Measurements from ENCODE around the gene MILR1.

DNA sequence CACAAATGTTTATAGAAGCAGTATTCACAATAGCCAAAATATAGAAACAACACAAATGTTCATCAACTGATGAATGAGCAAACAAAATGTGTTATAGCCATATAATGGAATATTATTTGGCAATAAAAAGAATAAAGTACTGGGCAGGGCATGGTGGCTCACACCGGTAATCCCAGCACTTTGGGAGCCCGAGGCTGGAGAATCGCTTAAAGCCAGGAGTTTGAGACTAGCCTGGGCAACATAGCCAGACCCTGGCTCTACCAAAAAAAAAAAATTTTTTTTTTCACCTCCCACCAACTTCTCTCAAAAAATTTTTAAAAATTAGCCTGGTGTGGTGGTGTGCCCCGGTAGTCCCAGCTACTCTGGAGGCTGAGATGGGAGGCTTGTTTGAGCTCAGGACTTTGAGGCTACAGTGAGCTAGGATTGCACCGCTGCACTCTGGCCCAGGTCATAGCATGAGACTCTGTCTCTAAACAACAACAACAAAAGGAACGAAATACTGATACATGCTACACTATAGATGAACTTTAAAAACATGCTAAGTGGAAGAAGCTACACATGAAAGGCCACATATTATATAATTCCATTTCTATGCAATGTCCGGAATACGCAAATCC is 47.6 kb upstream of the MILR1 start:
- TF ChIP-seq, protein P1, sequence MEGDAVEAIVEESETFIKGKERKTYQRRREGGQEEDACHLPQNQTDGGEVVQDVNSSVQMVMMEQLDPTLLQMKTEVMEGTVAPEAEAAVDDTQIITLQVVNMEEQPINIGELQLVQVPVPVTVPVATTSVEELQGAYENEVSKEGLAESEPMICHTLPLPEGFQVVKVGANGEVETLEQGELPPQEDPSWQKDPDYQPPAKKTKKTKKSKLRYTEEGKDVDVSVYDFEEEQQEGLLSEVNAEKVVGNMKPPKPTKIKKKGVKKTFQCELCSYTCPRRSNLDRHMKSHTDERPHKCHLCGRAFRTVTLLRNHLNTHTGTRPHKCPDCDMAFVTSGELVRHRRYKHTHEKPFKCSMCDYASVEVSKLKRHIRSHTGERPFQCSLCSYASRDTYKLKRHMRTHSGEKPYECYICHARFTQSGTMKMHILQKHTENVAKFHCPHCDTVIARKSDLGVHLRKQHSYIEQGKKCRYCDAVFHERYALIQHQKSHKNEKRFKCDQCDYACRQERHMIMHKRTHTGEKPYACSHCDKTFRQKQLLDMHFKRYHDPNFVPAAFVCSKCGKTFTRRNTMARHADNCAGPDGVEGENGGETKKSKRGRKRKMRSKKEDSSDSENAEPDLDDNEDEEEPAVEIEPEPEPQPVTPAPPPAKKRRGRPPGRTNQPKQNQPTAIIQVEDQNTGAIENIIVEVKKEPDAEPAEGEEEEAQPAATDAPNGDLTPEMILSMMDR (IDR thresholded peaks at IDR 0.05): no peak
- no peak for TF ChIP-seq POLR2A (IDR thresholded peaks at IDR 0.05)

All from breast epithelium (tissue), 3 donors.